Measurements from ENCODE around the gene CDK2AP2.

DNA sequence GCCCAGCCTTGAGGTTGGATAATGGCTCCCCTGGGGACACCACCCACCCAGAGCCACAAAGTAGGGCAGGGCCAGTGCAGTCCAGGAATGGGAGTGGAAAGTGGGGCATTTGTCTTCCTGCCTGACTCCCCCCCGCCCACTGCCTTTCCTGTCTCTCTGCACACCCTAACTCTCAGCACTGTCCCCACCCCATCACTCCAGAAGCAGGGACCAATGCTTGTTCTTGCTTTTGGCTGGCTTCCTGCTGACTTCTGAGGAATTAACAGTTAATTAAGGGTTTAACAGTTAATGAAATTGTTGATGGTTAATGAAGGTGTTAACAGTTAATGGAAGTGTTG lies 7.5 kb downstream of the CDK2AP2 start:
- TF ChIP-seq GATA3 (IDR thresholded peaks at IDR 0.05; ENCODE audit: low read depth, low read length), result no peak
- TF ChIP-seq GATA2 (IDR thresholded peaks at IDR 0.05; ENCODE audit: low read depth, low read length), result no peak
